GM23338 (cell line): Measurements from ENCODE around the gene ZSCAN30. TPM values are rescaled to one million over a fixed set of nuclear protein-coding genes. Genes with fewer than 3 reads are reported as not detected.

Experiments used
- ATAC-seq: fragments of 200-7000 bp; cut with Tn5 transposase; 3 replicates; pipeline ENCODE4 v1.9.1; 2020
- DNase-seq: peaks from one replicate; pipeline ENCODE4 v3.0.0-alpha.2; 2015; ENCODE audit warnings: low spot score
- H2AFZ ChIP-seq: fragments of 200-600 bp; sonication (generic); 2 replicates; pipeline ENCODE4 v1.8.0; 2016; ENCODE audit warnings: antibody characterized with exemption, mild to moderate bottlenecking, moderate library complexity
- H3F3A ChIP-seq: fragments of 200-600 bp; sonication (generic); replicated peaks from 2 replicates; pipeline ENCODE4 v1.8.0; 2017; ENCODE audit warnings: antibody characterized with exemption, mixed run types, low read depth
- H3K27ac ChIP-seq: fragments of 200-600 bp; sonication (generic); 2 replicates; pipeline ENCODE4 v1.6.1; 2016; ENCODE audit warnings: low read depth
- H3K27me3 ChIP-seq: fragments of 200-600 bp; sonication (generic); 2 replicates; pipeline ENCODE4 v1.8.0; 2016; ENCODE audit warnings: mild to moderate bottlenecking, mixed run types, moderate library complexity; ENCODE audit not compliant: insufficient read depth
- H3K36me3 ChIP-seq: fragments of 200-600 bp; sonication (generic); 2 replicates; pipeline ENCODE4 v1.8.0; 2016; ENCODE audit warnings: mild to moderate bottlenecking; ENCODE audit not compliant: insufficient read depth
- H3K4me1 ChIP-seq: fragments of 200-600 bp; sonication (generic); 2 replicates; pipeline ENCODE4 v1.8.0; 2016; ENCODE audit warnings: mild to moderate bottlenecking, moderate library complexity; ENCODE audit not compliant: insufficient read depth
- H3K4me2 ChIP-seq: fragments of 200-600 bp; sonication (generic); 2 replicates; pipeline ENCODE4 v1.7.1; 2017; ENCODE audit warnings: mixed run types
- H3K4me3 ChIP-seq: fragments of 200-600 bp; sonication (generic); 2 replicates; pipeline ENCODE4 v1.6.1; 2016; ENCODE audit warnings: mixed run types
- H3K79me2 ChIP-seq: fragments of 200-600 bp; sonication (generic); replicated peaks from 2 replicates; pipeline ENCODE4 v1.8.0; 2017; ENCODE audit warnings: mild to moderate bottlenecking; ENCODE audit not compliant: insufficient read depth
- H3K9me2 ChIP-seq: fragments of 200-600 bp; sonication (generic); 2 replicates; pipeline ENCODE4 v1.8.0; 2017; ENCODE audit not compliant: insufficient read depth
- H4K20me1 ChIP-seq: fragments of 200-600 bp; sonication (generic); replicated peaks from 2 replicates; pipeline ENCODE4 v1.8.0; 2017; ENCODE audit warnings: mild to moderate bottlenecking; ENCODE audit not compliant: insufficient read depth
- H3K27ac Mint-ChIP-seq: 2 replicates; pipeline ENCODE4 v1.8.0; 2020; ENCODE audit warnings: inconsistent platforms, mild to moderate bottlenecking, moderate library complexity, mixed read lengths
- H3K27me3 Mint-ChIP-seq: 3 replicates; pipeline ENCODE4 v1.8.0; 2022; ENCODE audit warnings: low read depth, mild to moderate bottlenecking, moderate library complexity, mixed read lengths, inconsistent platforms; ENCODE audit not compliant: insufficient read depth, poor library complexity
- H3K36me3 Mint-ChIP-seq: 3 replicates; pipeline ENCODE4 v1.8.0; 2021; ENCODE audit warnings: low read depth, mild to moderate bottlenecking, inconsistent platforms, moderate library complexity, mixed read lengths
- H3K4me1 Mint-ChIP-seq: 3 replicates; pipeline ENCODE4 v1.8.0; 2020; ENCODE audit warnings: mild to moderate bottlenecking, inconsistent platforms, mixed read lengths
- H3K4me3 Mint-ChIP-seq: 3 replicates; pipeline ENCODE4 v1.8.0; 2021; ENCODE audit warnings: moderate library complexity, mild to moderate bottlenecking, inconsistent platforms, mixed read lengths
- H3K9me3 Mint-ChIP-seq: 3 replicates; pipeline ENCODE4 v1.8.0; 2020; ENCODE audit warnings: moderate library complexity, mild to moderate bottlenecking, inconsistent platforms, mixed read lengths
- CREB1 ChIP-seq: fragments of 250-450 bp; sonication (Bioruptor Pico); IDR thresholded peaks from 2 replicates; pipeline ENCODE4 v1.5.0; 2020; ENCODE audit warnings: low read depth, mild to moderate bottlenecking, moderate library complexity
- CTCF ChIP-seq, 2 experiments: fragments of 200-600 bp in 1 of 2; sonication (generic) in 1 of 2; conservative IDR thresholded peaks; 2 replicates each; pipeline versions ENCODE4 v1.5.1 to v1.6.1; 2016 to 2017; ENCODE audit warnings: antibody characterized with exemption in 2 of 2, low read depth in 2 of 2, mild to moderate bottlenecking in 2 of 2, moderate library complexity in 1 of 2
- ETS1 ChIP-seq: IDR thresholded peaks from 2 replicates; pipeline ENCODE4 v1.6.1; 2016; ENCODE audit warnings: antibody characterized with exemption
- EZH2 ChIP-seq: fragments of 200-600 bp; sonication (generic); IDR thresholded peaks from one replicate; pipeline ENCODE4 v1.8.0; 2017; ENCODE audit warnings: antibody characterized with exemption, mild to moderate bottlenecking, low read depth; ENCODE audit not compliant: unreplicated experiment
- EZH2phosphoT487 ChIP-seq: fragments of 200-600 bp; sonication (generic); IDR thresholded peaks from one replicate; pipeline ENCODE4 v1.8.1; 2018; ENCODE audit warnings: antibody characterized with exemption; ENCODE audit not compliant: unreplicated experiment
- JUNB ChIP-seq: IDR thresholded peaks from one replicate; pipeline ENCODE4 v1.6.1; 2016; ENCODE audit warnings: antibody characterized with exemption; ENCODE audit not compliant: unreplicated experiment
- NANOG ChIP-seq: IDR thresholded peaks from 2 replicates; pipeline ENCODE4 v1.6.1; 2016; ENCODE audit warnings: antibody characterized with exemption, borderline replicate concordance
- POLR2AphosphoS5 ChIP-seq: IDR thresholded peaks from 2 replicates; pipeline ENCODE4 v1.6.1; 2016; ENCODE audit warnings: antibody characterized with exemption, low read depth
- REST ChIP-seq: IDR thresholded peaks from one replicate; pipeline ENCODE4 v1.6.1; 2018; ENCODE audit warnings: antibody characterized with exemption; ENCODE audit not compliant: unreplicated experiment
- STAT1 ChIP-seq: IDR thresholded peaks from one replicate; pipeline ENCODE4 v1.6.1; 2016; ENCODE audit warnings: antibody characterized with exemption; ENCODE audit not compliant: unreplicated experiment
- ZNF114 ChIP-seq: fragments of 250-450 bp; sonication (Bioruptor Pico); IDR thresholded peaks from 2 replicates; pipeline ENCODE4 v1.5.0; 2020; ENCODE audit warnings: mild to moderate bottlenecking, moderate library complexity
- ZNF331 ChIP-seq: fragments of 250-450 bp; sonication (Bioruptor Pico); IDR thresholded peaks from 2 replicates; pipeline ENCODE4 v1.5.0; 2020; ENCODE audit warnings: low read depth, mild to moderate bottlenecking, moderate library complexity
- ZNF462 ChIP-seq: fragments of 250-450 bp; sonication (Bioruptor Pico); IDR thresholded peaks from 2 replicates; pipeline ENCODE4 v1.5.0; 2020; ENCODE audit warnings: mild to moderate bottlenecking, moderate library complexity
- polyA plus RNA-seq: library from polyadenylated mRNA; unstranded; fragments of >200 nt; fragmentation: Nextera tagmentation; extraction: Ambion mirVana; gene quantifications from 2 replicates; pipeline ENCODE4 v1.2.1, GENCODE V29; 2016
- total RNA-seq: library from RNA; depleted of rRNA; stranded (reverse); fragments of >200 nt; shearing (Covaris generic); gene quantifications from 2 replicates; pipeline ENCODE4 v1.2.3, GENCODE V29; 2014

The ZSCAN30 gene
- total and polyA plus RNA-seq, 2 experiments from 2014 or later: 12.3 to 21.8 TPM

GRCh38 chr18:35322486-35323458 lies 32.7 kb upstream of the ZSCAN30 start:
- no peak overlapping the region for H3K27ac ChIP-seq
- Mint-ChIP-seq H3K36me3 (no peaks in the 10 kb centered on the region), H3K4me1 (peaks cover 15% of the 10 kb centered on the region), H3K27me3 (no peaks in the 10 kb centered on the region), H3K4me3 (no peak overlapping the region), H3K27ac (no peak overlapping the region), H3K9me3 (no peaks in the 10 kb centered on the region)
- H2AFZ ChIP-seq: no peak overlapping the region
- H3K4me2 ChIP-seq: no peak overlapping the region
- no peak for TF ChIP-seq POLR2AphosphoS5
- TF ChIP-seq CREB1 (CRISPR knock-in tag): no peak
- no peak for TF ChIP-seq ZNF114
- no peak for TF ChIP-seq REST
- no peak for TF ChIP-seq ETS1
- TF ChIP-seq JUNB: no peak
- TF ChIP-seq EZH2phosphoT487: no peak
- TF ChIP-seq CTCF (conservative IDR thresholded peaks at IDR 0.05; ENCODE audit: low read depth in 2 of 2): no peak
- no peak for TF ChIP-seq ZNF331 (CRISPR knock-in tag)
- TF ChIP-seq NANOG: no peak
- TF ChIP-seq STAT1: no peak
- no peak for TF ChIP-seq EZH2
- no peak for TF ChIP-seq ZNF462 (CRISPR knock-in tag)
- H3K4me1 ChIP-seq: peaks cover 8% of the 10 kb centered on the region
- no peaks in the 10 kb centered on the region for H3K27me3 ChIP-seq
- DNase-seq: no peak
- H3K36me3 ChIP-seq: no peaks in the 10 kb centered on the region
- no peak overlapping the region for H3K4me3 ChIP-seq
- no peaks in the 10 kb centered on the region for H3F3A ChIP-seq
- ATAC-seq: no peak
- H3K79me2 ChIP-seq: no peaks in the 10 kb centered on the region
- no peaks in the 10 kb centered on the region for H3K9me2 ChIP-seq
- H4K20me1 ChIP-seq: no peaks in the 10 kb centered on the region
